Lower leg skin (tissue), 4 donors: ENCODE results near the gene ROBO1. TPM values are rescaled to one million over a fixed set of nuclear protein-coding genes. Genes with fewer than 3 reads are reported as not detected.

Experiments used
- DNase-seq, 2 donors: peaks; one replicate each; pipeline ENCODE4 v3.0.0-alpha.2; 2019; ENCODE audit warnings: low spot score in 2 of 2
- H3K4me3 ChIP-seq: fragments of 200-600 bp; sonication (generic); 2 replicates; pipeline ENCODE4 v1.5.1; 2017; ENCODE audit warnings: mild to moderate bottlenecking, low read depth; ENCODE audit not compliant: poor library complexity, severe bottlenecking
- CTCF ChIP-seq, 3 donors: fragments of 450-650 bp; IDR thresholded peaks; one replicate each; pipeline ENCODE4 v1.5.1; 2016; ENCODE audit warnings: antibody characterized with exemption in 3 of 3, mild to moderate bottlenecking in 3 of 3, moderate library complexity in 2 of 3
- POLR2A ChIP-seq, 2 donors: fragments of 450-650 bp; IDR thresholded peaks; one replicate each; pipeline ENCODE4 v1.6.1; 2016 to 2017; ENCODE audit warnings: antibody characterized with exemption in 2 of 2, mild to moderate bottlenecking in 1 of 2, moderate library complexity in 1 of 2
- WGBS, 2 donors: methylation state at CpG; one replicate each; pipeline ENCODE4 v1.1.5; 2018; 5-methylcytosine and 5-hydroxymethylcytosine counted together
- intact Hi-C: fragments of 100-400 bp; cut with DNase I; formaldehyde crosslinking; loops from one replicate; pipeline ENCODE4 v1.15.0; 2023; ENCODE audit warnings: low total_unique reads
- total RNA-seq, 4 donors: library from RNA; depleted of rRNA; stranded (reverse); fragments of >200 nt; gene quantifications; one replicate each; pipeline ENCODE4 v1.1.0, GENCODE V29; 2016

The ROBO1 gene
- total RNA-seq, 4 donors from 2014 or later, result 26.3 to 60.0 (median 51.0) TPM

DNA sequence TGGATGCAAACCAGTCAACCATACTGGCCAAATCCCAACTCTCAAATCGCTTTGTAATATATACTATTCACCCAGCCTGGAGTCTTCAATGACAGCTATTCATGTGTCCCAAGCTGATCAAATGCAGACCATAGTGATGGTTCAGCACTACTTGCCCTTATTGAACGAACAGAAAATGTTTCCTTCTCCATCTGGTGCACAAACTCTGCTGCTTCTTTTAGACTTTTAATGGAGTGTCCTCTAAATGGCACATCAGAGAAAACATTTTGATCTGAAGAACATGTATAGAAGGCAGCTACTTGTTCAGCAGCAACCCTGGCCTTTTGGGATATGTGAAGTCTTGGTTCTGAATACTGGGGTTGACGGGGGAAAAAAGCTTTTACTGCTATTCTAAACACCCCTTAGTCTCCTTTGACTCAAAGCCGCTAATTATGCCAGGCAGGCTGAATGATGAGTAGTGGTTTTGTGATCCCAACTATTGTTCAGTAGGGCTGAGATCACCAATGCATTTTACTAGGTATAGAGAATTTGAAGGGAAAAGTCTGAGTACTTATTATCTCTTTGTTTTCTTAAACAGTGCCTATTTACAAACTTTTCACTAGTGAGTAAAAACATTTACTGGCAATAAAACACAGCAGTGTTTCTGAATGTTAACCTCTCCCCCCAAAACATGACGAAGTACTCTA, 781.2 kb downstream of the ROBO1 start:
- no peak for DNase-seq
- 65 to 80% methylated on average over 4 to 5 of the region's 5 CpGs for WGBS, 2 donors
- no peak for TF ChIP-seq POLR2A (IDR thresholded peaks at IDR 0.05)
- no peak for TF ChIP-seq CTCF (IDR thresholded peaks at IDR 0.05)
- intact Hi-C loops, result no loop called here
- no peak overlapping the region for H3K4me3 ChIP-seq

DNA sequence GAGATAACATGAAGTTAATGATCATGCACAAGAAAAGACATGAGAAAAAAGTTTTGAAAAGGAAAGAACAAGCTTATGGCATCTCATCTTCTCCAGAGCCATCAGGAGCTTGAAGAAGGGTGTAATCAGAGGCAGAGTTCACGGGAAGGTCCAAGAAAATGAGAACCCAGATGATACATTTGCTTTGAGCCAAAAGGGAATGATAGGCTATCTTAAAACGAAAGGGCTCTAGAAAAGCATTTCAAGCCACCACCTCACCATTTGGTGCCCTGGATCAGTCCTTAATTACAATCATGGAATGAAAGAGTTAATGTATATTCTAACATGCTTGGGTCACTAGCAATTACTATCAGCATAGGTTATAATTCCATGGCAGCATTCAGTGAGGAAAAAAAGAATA, 781.8 kb downstream of the ROBO1 start:
- 77 to 83% methylated on average over 2 of the region's 2 CpGs for WGBS, 2 donors
- TF ChIP-seq CTCF (IDR thresholded peaks at IDR 0.05) (no peak), POLR2A (IDR thresholded peaks at IDR 0.05) (no peak)
- intact Hi-C loops, result no loop called here
- no peak overlapping the region for H3K4me3 ChIP-seq
- no peak for DNase-seq

- no peak for TF ChIP-seq POLR2A (IDR thresholded peaks at IDR 0.05)
- no peak for TF ChIP-seq CTCF (IDR thresholded peaks at IDR 0.05)
- intact Hi-C loops, result no loop called here
- DNase-seq, result no peak
- WGBS, 2 donors, result 29 to 41% methylated on average over 4 of the region's 4 CpGs
- H3K4me3 ChIP-seq, result no peak overlapping the region
Measured at GRCh38 chr3:78979028-78979427, 788.8 kb downstream of the ROBO1 start.

DNA sequence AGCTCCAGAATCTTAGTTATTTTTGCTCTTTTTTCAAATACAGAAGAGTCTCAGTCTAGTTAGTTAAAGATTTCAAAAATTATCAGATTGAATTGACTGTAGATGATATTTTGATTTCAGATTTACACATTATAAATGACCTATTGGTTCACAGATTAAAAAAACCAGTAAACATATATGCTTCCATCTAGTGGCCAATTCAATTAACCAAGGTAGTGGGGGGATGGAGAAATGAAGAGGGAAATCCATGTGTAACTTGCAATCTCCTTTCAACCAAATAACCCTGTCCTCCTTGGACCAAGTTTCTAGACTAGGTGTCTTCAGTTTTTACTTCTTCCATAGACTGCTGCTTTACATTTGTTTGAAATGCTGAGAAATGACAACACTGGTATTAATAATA, 789.8 kb downstream of the ROBO1 start:
- intact Hi-C loops, result no loop called here
- no peak for DNase-seq
- no peak overlapping the region for H3K4me3 ChIP-seq
- TF ChIP-seq CTCF (IDR thresholded peaks at IDR 0.05) (no peak), POLR2A (IDR thresholded peaks at IDR 0.05) (no peak)

- H3K4me3 ChIP-seq, result no peak overlapping the region
- no peak for DNase-seq
- TF ChIP-seq CTCF (IDR thresholded peaks at IDR 0.05) (no peak), POLR2A (IDR thresholded peaks at IDR 0.05) (no peak)
- intact Hi-C loops, result no loop called here
Measured at GRCh38 chr3:78977073-78977472, 790.7 kb downstream of the ROBO1 start.

- WGBS, 2 donors, result 93 to 95% methylated on average over 3 of the region's 3 CpGs
- no peak for TF ChIP-seq CTCF (IDR thresholded peaks at IDR 0.05)
- no peak for TF ChIP-seq POLR2A (IDR thresholded peaks at IDR 0.05)
- intact Hi-C loops, result no loop called here
- DNase-seq, result no peak
- no peak overlapping the region for H3K4me3 ChIP-seq
Measured at GRCh38 chr3:78976200-78976599, 791.6 kb downstream of the ROBO1 start.
